GM23338 (cell line): ENCODE data around the gene VGLL4. TPM values are rescaled to one million over a fixed set of nuclear protein-coding genes. Genes with fewer than 3 reads are reported as not detected.

Experiments
- ATAC-seq: fragments of 200-7000 bp; cut with Tn5 transposase; 3 replicates; pipeline ENCODE4 v1.9.1; 2020
- DNase-seq: peaks from one replicate; pipeline ENCODE4 v3.0.0-alpha.2; 2015; ENCODE audit warnings: low spot score
- H2AFZ ChIP-seq: fragments of 200-600 bp; sonication (generic); 2 replicates; pipeline ENCODE4 v1.8.0; 2016; ENCODE audit warnings: antibody characterized with exemption, mild to moderate bottlenecking, moderate library complexity
- H3F3A ChIP-seq: fragments of 200-600 bp; sonication (generic); replicated peaks from 2 replicates; pipeline ENCODE4 v1.8.0; 2017; ENCODE audit warnings: antibody characterized with exemption, mixed run types, low read depth
- H3K27ac ChIP-seq: fragments of 200-600 bp; sonication (generic); 2 replicates; pipeline ENCODE4 v1.6.1; 2016; ENCODE audit warnings: low read depth
- H3K27me3 ChIP-seq: fragments of 200-600 bp; sonication (generic); 2 replicates; pipeline ENCODE4 v1.8.0; 2016; ENCODE audit warnings: mild to moderate bottlenecking, mixed run types, moderate library complexity; ENCODE audit not compliant: insufficient read depth
- H3K36me3 ChIP-seq: fragments of 200-600 bp; sonication (generic); 2 replicates; pipeline ENCODE4 v1.8.0; 2016; ENCODE audit warnings: mild to moderate bottlenecking; ENCODE audit not compliant: insufficient read depth
- H3K4me1 ChIP-seq: fragments of 200-600 bp; sonication (generic); 2 replicates; pipeline ENCODE4 v1.8.0; 2016; ENCODE audit warnings: mild to moderate bottlenecking, moderate library complexity; ENCODE audit not compliant: insufficient read depth
- H3K4me2 ChIP-seq: fragments of 200-600 bp; sonication (generic); 2 replicates; pipeline ENCODE4 v1.7.1; 2017; ENCODE audit warnings: mixed run types
- H3K4me3 ChIP-seq: fragments of 200-600 bp; sonication (generic); 2 replicates; pipeline ENCODE4 v1.6.1; 2016; ENCODE audit warnings: mixed run types
- H3K79me2 ChIP-seq: fragments of 200-600 bp; sonication (generic); replicated peaks from 2 replicates; pipeline ENCODE4 v1.8.0; 2017; ENCODE audit warnings: mild to moderate bottlenecking; ENCODE audit not compliant: insufficient read depth
- H3K9me2 ChIP-seq: fragments of 200-600 bp; sonication (generic); 2 replicates; pipeline ENCODE4 v1.8.0; 2017; ENCODE audit not compliant: insufficient read depth
- H4K20me1 ChIP-seq: fragments of 200-600 bp; sonication (generic); replicated peaks from 2 replicates; pipeline ENCODE4 v1.8.0; 2017; ENCODE audit warnings: mild to moderate bottlenecking; ENCODE audit not compliant: insufficient read depth
- H3K27ac Mint-ChIP-seq: 2 replicates; pipeline ENCODE4 v1.8.0; 2020; ENCODE audit warnings: inconsistent platforms, mild to moderate bottlenecking, moderate library complexity, mixed read lengths
- H3K27me3 Mint-ChIP-seq: 3 replicates; pipeline ENCODE4 v1.8.0; 2022; ENCODE audit warnings: low read depth, mild to moderate bottlenecking, moderate library complexity, mixed read lengths, inconsistent platforms; ENCODE audit not compliant: insufficient read depth, poor library complexity
- H3K36me3 Mint-ChIP-seq: 3 replicates; pipeline ENCODE4 v1.8.0; 2021; ENCODE audit warnings: low read depth, mild to moderate bottlenecking, inconsistent platforms, moderate library complexity, mixed read lengths
- H3K4me1 Mint-ChIP-seq: 3 replicates; pipeline ENCODE4 v1.8.0; 2020; ENCODE audit warnings: mild to moderate bottlenecking, inconsistent platforms, mixed read lengths
- H3K4me3 Mint-ChIP-seq: 3 replicates; pipeline ENCODE4 v1.8.0; 2021; ENCODE audit warnings: moderate library complexity, mild to moderate bottlenecking, inconsistent platforms, mixed read lengths
- H3K9me3 Mint-ChIP-seq: 3 replicates; pipeline ENCODE4 v1.8.0; 2020; ENCODE audit warnings: moderate library complexity, mild to moderate bottlenecking, inconsistent platforms, mixed read lengths
- CREB1 ChIP-seq: fragments of 250-450 bp; sonication (Bioruptor Pico); IDR thresholded peaks from 2 replicates; pipeline ENCODE4 v1.5.0; 2020; ENCODE audit warnings: low read depth, mild to moderate bottlenecking, moderate library complexity
- ETS1 ChIP-seq: IDR thresholded peaks from 2 replicates; pipeline ENCODE4 v1.6.1; 2016; ENCODE audit warnings: antibody characterized with exemption
- EZH2 ChIP-seq: fragments of 200-600 bp; sonication (generic); IDR thresholded peaks from one replicate; pipeline ENCODE4 v1.8.0; 2017; ENCODE audit warnings: antibody characterized with exemption, mild to moderate bottlenecking, low read depth; ENCODE audit not compliant: unreplicated experiment
- EZH2phosphoT487 ChIP-seq: fragments of 200-600 bp; sonication (generic); IDR thresholded peaks from one replicate; pipeline ENCODE4 v1.8.1; 2018; ENCODE audit warnings: antibody characterized with exemption; ENCODE audit not compliant: unreplicated experiment
- JUNB ChIP-seq: IDR thresholded peaks from one replicate; pipeline ENCODE4 v1.6.1; 2016; ENCODE audit warnings: antibody characterized with exemption; ENCODE audit not compliant: unreplicated experiment
- NANOG ChIP-seq: IDR thresholded peaks from 2 replicates; pipeline ENCODE4 v1.6.1; 2016; ENCODE audit warnings: antibody characterized with exemption, borderline replicate concordance
- POLR2AphosphoS5 ChIP-seq: IDR thresholded peaks from 2 replicates; pipeline ENCODE4 v1.6.1; 2016; ENCODE audit warnings: antibody characterized with exemption, low read depth
- REST ChIP-seq: IDR thresholded peaks from one replicate; pipeline ENCODE4 v1.6.1; 2018; ENCODE audit warnings: antibody characterized with exemption; ENCODE audit not compliant: unreplicated experiment
- STAT1 ChIP-seq: IDR thresholded peaks from one replicate; pipeline ENCODE4 v1.6.1; 2016; ENCODE audit warnings: antibody characterized with exemption; ENCODE audit not compliant: unreplicated experiment
- ZNF114 ChIP-seq: fragments of 250-450 bp; sonication (Bioruptor Pico); IDR thresholded peaks from 2 replicates; pipeline ENCODE4 v1.5.0; 2020; ENCODE audit warnings: mild to moderate bottlenecking, moderate library complexity
- ZNF331 ChIP-seq: fragments of 250-450 bp; sonication (Bioruptor Pico); IDR thresholded peaks from 2 replicates; pipeline ENCODE4 v1.5.0; 2020; ENCODE audit warnings: low read depth, mild to moderate bottlenecking, moderate library complexity
- ZNF462 ChIP-seq: fragments of 250-450 bp; sonication (Bioruptor Pico); IDR thresholded peaks from 2 replicates; pipeline ENCODE4 v1.5.0; 2020; ENCODE audit warnings: mild to moderate bottlenecking, moderate library complexity
- polyA plus RNA-seq: library from polyadenylated mRNA; unstranded; fragments of >200 nt; fragmentation: Nextera tagmentation; extraction: Ambion mirVana; gene quantifications from 2 replicates; pipeline ENCODE4 v1.2.1, GENCODE V29; 2016
- total RNA-seq: library from RNA; depleted of rRNA; stranded (reverse); fragments of >200 nt; shearing (Covaris generic); gene quantifications from 2 replicates; pipeline ENCODE4 v1.2.3, GENCODE V29; 2014
- TF ChIP-seq, protein P1 (sequence below), 2 experiments: fragments of 200-600 bp in 1 of 2; sonication (generic) in 1 of 2; conservative IDR thresholded peaks; 2 replicates each; pipeline versions ENCODE4 v1.5.1 to v1.6.1; 2016 to 2017; ENCODE audit warnings: antibody characterized with exemption in 2 of 2, low read depth in 2 of 2, mild to moderate bottlenecking in 2 of 2, moderate library complexity in 1 of 2

The VGLL4 gene
- total and polyA plus RNA-seq, 2 experiments from 2014 or later, result 20.8 to 45.9 TPM

DNA sequence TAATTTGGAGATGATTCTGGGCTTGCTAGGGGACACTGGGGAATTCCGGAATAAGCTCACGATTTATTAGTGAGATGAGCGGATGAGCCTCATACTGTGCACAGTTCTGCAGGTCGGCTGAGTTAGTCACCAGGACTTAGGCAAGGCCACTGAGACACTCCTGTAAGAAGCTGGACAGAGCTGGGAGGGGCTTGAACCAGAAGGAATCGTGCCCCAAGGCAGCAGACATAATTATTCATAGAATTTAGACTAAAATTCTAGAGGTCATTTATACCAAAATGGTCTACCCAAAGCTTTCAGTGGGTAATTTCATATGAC lies 121.4 kb downstream of the VGLL4 start:
- DNase-seq (no peak), ATAC-seq (no peak)
- H3K9me2 ChIP-seq, result no peaks in the 10 kb centered on the region
- no peak overlapping the region for H3K4me2 ChIP-seq
- Mint-ChIP-seq H3K4me1 (peaks cover 7% of the 10 kb centered on the region; the same call in 2 of the 3 replicates), H3K27me3 (peaks cover 3% of the 10 kb centered on the region), H3K4me3 (no peak overlapping the region), H3K9me3 (no peaks in the 10 kb centered on the region), H3K36me3 (no peaks in the 10 kb centered on the region), H3K27ac (no peak overlapping the region)
- no peak overlapping the region for H2AFZ ChIP-seq
- no peaks in the 10 kb centered on the region for H3K27me3 ChIP-seq
- no peaks in the 10 kb centered on the region for H4K20me1 ChIP-seq
- no peak overlapping the region for H3K27ac ChIP-seq
- no peaks in the 10 kb centered on the region for H3K36me3 ChIP-seq
- H3K4me3 ChIP-seq, result no peak overlapping the region
- TF ChIP-seq EZH2 (no peak), ZNF114 (CRISPR knock-in tag) (no peak), POLR2AphosphoS5 (no peak), REST (no peak), EZH2phosphoT487 (no peak), ZNF462 (CRISPR knock-in tag) (no peak), NANOG (no peak), STAT1 (no peak), ZNF331 (no peak), ETS1 (no peak), JUNB (no peak), CREB1 (CRISPR knock-in tag) (no peak)
- TF ChIP-seq, protein P1, sequence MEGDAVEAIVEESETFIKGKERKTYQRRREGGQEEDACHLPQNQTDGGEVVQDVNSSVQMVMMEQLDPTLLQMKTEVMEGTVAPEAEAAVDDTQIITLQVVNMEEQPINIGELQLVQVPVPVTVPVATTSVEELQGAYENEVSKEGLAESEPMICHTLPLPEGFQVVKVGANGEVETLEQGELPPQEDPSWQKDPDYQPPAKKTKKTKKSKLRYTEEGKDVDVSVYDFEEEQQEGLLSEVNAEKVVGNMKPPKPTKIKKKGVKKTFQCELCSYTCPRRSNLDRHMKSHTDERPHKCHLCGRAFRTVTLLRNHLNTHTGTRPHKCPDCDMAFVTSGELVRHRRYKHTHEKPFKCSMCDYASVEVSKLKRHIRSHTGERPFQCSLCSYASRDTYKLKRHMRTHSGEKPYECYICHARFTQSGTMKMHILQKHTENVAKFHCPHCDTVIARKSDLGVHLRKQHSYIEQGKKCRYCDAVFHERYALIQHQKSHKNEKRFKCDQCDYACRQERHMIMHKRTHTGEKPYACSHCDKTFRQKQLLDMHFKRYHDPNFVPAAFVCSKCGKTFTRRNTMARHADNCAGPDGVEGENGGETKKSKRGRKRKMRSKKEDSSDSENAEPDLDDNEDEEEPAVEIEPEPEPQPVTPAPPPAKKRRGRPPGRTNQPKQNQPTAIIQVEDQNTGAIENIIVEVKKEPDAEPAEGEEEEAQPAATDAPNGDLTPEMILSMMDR (conservative IDR thresholded peaks at IDR 0.05; ENCODE audit: low read depth in 2 of 2), result no peak
- H3F3A ChIP-seq, result no peaks in the 10 kb centered on the region
- no peaks in the 10 kb centered on the region for H3K79me2 ChIP-seq
- no peaks in the 10 kb centered on the region for H3K4me1 ChIP-seq
